ENCODE measurements around the gene TESK2.

DNA sequence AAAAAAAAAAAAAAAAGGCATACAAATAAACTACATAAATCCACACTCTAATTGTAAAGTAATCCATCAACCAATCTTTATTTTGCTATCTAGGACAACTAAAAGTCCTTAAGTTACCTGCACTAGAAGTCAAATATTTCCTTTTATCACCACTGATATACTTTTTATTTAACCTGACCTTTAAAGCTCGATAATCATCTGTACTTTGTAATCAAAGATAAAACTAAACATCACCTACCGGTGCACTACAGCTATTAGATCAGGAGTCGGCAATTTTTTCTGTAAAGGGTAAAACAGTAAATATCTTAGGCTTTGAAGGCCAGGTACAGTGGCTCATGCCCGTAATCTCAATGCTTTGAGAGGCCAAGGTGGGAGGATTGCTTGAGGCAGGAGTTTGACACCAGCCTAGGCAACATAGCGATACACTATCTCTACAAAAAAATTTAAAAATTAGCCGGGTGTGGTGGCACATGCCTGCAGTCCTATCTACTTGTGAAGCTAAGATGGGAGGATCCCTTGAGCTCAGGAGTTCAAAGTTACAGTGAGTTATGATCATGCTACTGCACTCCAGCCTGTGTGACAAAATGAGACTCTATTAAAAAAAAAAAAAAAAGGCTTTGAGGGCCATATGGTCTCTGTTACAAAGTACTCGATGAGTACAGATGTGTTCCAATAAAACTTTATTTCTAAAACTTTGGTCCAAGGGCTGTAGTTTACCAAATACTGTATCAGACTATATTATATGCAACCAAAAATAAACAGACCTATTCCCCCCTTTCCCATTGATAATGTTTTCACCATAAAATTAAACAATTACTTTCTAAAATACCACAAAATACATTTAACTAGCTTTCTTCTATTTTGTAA lies 47.1 kb downstream of the TESK2 start:
- no peak for TF ChIP-seq POLR2A (IDR thresholded peaks at IDR 0.05)
- TF ChIP-seq, protein P1, sequence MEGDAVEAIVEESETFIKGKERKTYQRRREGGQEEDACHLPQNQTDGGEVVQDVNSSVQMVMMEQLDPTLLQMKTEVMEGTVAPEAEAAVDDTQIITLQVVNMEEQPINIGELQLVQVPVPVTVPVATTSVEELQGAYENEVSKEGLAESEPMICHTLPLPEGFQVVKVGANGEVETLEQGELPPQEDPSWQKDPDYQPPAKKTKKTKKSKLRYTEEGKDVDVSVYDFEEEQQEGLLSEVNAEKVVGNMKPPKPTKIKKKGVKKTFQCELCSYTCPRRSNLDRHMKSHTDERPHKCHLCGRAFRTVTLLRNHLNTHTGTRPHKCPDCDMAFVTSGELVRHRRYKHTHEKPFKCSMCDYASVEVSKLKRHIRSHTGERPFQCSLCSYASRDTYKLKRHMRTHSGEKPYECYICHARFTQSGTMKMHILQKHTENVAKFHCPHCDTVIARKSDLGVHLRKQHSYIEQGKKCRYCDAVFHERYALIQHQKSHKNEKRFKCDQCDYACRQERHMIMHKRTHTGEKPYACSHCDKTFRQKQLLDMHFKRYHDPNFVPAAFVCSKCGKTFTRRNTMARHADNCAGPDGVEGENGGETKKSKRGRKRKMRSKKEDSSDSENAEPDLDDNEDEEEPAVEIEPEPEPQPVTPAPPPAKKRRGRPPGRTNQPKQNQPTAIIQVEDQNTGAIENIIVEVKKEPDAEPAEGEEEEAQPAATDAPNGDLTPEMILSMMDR (IDR thresholded peaks at IDR 0.05), result no peak

All from adrenal gland (tissue), 5 donors.